AG09309 (cell line): ENCODE data around the gene ARPC4.
A peak's percentile ranks its signal among the peaks of the same experiment; 100 is the strongest.
"Not testable (repeated sequence)": the region's sequence is repeated elsewhere in the genome, so short reads cannot be mapped to it uniquely, and the experiment has no call there.

ENCODE experiments used
- DNase-seq: peaks from one replicate; pipeline ENCODE4 v3.0.0-alpha.2; 2010; ENCODE audit warnings: low read depth
- H3K4me3 ChIP-seq: 2 replicates; pipeline ENCODE4 v1.5.1; 2011; ENCODE audit warnings: mild to moderate bottlenecking, low read depth, low read length, moderate library complexity; ENCODE audit not compliant: control insufficient read depth
- TF ChIP-seq, protein P1 (sequence below): IDR thresholded peaks from 2 replicates; pipeline ENCODE4 v1.5.1; 2011; ENCODE audit warnings: mild to moderate bottlenecking, low read depth, low read length, inconsistent platforms; ENCODE audit not compliant: insufficient read depth, control insufficient read depth; ENCODE audit errors: missing control alignments

ARPC4 gene

DNA sequence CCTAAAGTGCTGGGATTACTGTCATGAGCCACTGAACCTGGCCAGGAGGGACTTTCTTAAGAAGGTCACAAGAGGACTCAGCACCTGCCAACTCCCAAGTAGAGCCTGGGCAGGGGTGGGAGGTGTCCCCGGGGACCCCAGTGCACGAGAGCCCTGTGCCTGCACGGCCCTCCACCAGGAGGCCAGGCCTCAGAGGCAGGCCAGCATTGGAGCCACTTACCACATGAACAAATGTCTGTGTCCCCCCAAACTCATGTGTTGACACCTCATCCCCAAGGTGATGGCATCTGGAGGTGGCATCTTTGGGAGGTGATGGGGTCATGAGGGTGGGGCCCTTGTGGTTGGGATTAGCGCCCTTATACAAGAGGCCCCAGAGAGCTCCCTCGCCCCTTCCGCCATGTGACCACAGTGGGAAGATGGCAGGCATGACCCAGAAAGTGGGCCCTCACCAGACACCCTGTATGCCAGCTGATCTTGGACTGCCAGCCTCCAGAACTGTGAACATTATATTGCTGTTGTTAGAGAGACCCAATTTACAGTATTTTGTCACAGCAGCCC is 54.1 kb downstream of the ARPC4 start:
- no peak overlapping the region for H3K4me3 ChIP-seq
- TF ChIP-seq, protein P1, sequence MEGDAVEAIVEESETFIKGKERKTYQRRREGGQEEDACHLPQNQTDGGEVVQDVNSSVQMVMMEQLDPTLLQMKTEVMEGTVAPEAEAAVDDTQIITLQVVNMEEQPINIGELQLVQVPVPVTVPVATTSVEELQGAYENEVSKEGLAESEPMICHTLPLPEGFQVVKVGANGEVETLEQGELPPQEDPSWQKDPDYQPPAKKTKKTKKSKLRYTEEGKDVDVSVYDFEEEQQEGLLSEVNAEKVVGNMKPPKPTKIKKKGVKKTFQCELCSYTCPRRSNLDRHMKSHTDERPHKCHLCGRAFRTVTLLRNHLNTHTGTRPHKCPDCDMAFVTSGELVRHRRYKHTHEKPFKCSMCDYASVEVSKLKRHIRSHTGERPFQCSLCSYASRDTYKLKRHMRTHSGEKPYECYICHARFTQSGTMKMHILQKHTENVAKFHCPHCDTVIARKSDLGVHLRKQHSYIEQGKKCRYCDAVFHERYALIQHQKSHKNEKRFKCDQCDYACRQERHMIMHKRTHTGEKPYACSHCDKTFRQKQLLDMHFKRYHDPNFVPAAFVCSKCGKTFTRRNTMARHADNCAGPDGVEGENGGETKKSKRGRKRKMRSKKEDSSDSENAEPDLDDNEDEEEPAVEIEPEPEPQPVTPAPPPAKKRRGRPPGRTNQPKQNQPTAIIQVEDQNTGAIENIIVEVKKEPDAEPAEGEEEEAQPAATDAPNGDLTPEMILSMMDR, result no peak
- no peak for DNase-seq

- not testable (repeated sequence) for H3K4me3 ChIP-seq, DNase-seq
These were observed 55.0 kb downstream of the ARPC4 start for GRCh38 chr3:9847870-9848269.

DNA sequence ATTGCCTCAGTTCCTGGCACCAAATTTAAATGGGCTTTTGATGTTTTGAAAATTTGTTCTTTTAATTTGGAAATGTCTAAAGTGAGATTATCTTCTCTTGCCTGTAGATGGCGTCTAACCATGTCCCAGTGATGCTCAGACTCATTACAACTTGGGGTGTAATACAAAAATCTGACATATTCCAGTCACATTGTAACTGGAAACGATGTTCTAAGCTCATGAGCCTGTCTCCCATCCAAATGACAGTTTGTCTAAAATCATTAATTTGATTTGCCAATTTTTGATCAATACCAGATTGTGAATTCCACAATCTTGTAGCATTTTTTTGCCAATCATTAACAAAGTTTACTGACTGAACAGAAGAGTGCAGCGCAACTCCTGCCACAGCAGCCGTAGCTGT is 56.0 kb downstream of the ARPC4 start:
- TF ChIP-seq, protein P1, result peak; percentile 49
- not testable (repeated sequence) for DNase-seq, H3K4me3 ChIP-seq

GRCh38 chr3:9851383-9851782 is 58.5 kb downstream of the ARPC4 start:
- H3K4me3 ChIP-seq, DNase-seq: not testable (repeated sequence)

GRCh38 chr3:9851926-9852325 is 59.0 kb downstream of the ARPC4 start:
- not testable (repeated sequence) for H3K4me3 ChIP-seq, DNase-seq

- DNase-seq, result no peak
- TF ChIP-seq, protein P1, result no peak
- H3K4me3 ChIP-seq, result no peak overlapping the region
These were observed 59.6 kb downstream of the ARPC4 start for GRCh38 chr3:9852528-9852927.

DNA sequence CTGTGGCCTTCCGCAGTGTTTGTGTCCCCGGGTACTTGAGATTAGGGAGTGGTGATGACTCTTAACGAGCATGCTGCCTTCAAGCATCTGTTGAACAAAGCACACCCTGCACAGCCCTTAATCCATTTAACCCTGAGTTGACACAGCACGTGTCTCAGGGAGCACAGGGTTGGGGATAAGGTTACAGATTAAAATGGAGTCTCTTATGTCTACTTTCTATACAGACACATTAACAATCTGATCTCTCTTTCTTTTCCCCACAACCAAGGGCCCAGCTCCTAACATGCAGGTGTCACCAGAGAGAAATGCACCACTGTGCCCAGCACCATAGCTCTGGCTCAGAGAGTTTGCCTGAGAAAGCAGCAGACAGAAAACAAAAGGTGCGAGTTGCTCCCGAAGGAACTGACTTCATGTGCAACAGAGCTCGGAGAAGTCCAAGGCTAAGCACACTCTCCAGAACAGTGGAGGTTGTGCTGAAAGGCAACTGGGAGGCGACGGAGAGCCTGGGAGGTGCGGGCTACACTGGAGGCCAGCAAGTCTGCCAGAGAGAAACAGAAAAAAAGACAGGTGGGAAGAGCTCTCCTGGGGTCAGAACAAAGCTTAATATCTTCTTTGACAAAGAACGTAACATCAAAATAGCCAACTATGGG is 61.5 kb downstream of the ARPC4 start:
- not testable (repeated sequence) for DNase-seq, H3K4me3 ChIP-seq

DNA sequence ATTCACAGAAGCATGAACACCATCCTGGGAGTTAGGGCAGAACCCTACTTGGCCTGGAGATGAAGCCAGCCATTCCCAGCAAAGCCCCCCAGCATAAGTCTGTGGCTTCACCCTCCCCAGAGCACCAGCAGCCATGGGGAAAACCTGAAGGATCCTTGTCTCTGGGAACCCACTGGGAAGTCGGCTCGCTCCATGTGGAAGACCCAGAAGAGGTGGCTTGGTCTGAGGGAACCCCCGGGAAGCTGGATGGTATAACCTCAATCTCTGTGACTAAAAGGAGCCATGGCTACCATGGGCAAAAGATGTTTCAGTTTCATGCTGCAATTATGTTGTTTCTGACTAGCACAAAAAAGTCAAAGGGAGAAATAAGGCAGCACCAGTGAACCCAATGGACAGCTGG is 62.7 kb downstream of the ARPC4 start:
- TF ChIP-seq, protein P1, result no peak
- no peak for DNase-seq
- no peak overlapping the region for H3K4me3 ChIP-seq
